HG02970 (cell line): Measurements from ENCODE around the gene TCF20.
A peak's percentile ranks its signal among the peaks of the same experiment; 100 is the strongest.

Experiments used
- ATAC-seq: cut with Tn5 transposase; IDR thresholded peaks from one replicate; pipeline ENCODE4 v1.9.1; 2021; ENCODE audit warnings: mild to moderate bottlenecking, moderate library complexity, moderate number of reproducible peaks; ENCODE audit not compliant: unreplicated experiment, low FRiP score

TCF20 gene

GRCh38 chr22:42270510-42271190 is at the start of gene TCF20:
Gene TCF20, minus strand, starts transcription at chr22:42270653. Its CDS starts 55,348 bp downstream, at chr22:42215305.
- peak; percentile 64 for ATAC-seq

GRCh38 chr22:42319386-42319785 is 48.9 kb upstream of the TCF20 start:
- no peak for ATAC-seq

- no peak for ATAC-seq
Measured at GRCh38 chr22:42318967-42319366, 48.5 kb upstream of the TCF20 start.

- ATAC-seq = no peak
Measured at GRCh38 chr22:42317691-42318547, 47.5 kb upstream of the TCF20 start.

- no peak for ATAC-seq
Measured at GRCh38 chr22:42317008-42317407, 46.6 kb upstream of the TCF20 start.

GRCh38 chr22:42315392-42315756 is 44.9 kb upstream of the TCF20 start:
- no peak for ATAC-seq

GRCh38 chr22:42314709-42315391 is 44.4 kb upstream of the TCF20 start:
- ATAC-seq = no peak

GRCh38 chr22:42313804-42314581 is 43.5 kb upstream of the TCF20 start:
- no peak for ATAC-seq

- ATAC-seq = no peak
Measured at GRCh38 chr22:42313204-42313603, 42.8 kb upstream of the TCF20 start.

- no peak for ATAC-seq
Measured at GRCh38 chr22:42310291-42311015, 40.0 kb upstream of the TCF20 start.

- no peak for ATAC-seq
Measured at GRCh38 chr22:42309865-42310264, 39.4 kb upstream of the TCF20 start.

- no peak for ATAC-seq
Measured at GRCh38 chr22:42308892-42309468, 38.5 kb upstream of the TCF20 start.

- no peak for ATAC-seq
Measured at GRCh38 chr22:42307806-42308563, 37.5 kb upstream of the TCF20 start.

- ATAC-seq = no peak
Measured at GRCh38 chr22:42306010-42306409, 35.6 kb upstream of the TCF20 start.

- no peak for ATAC-seq
Measured at GRCh38 chr22:42304324-42304790, 33.9 kb upstream of the TCF20 start.

- no peak for ATAC-seq
Measured at GRCh38 chr22:42303396-42304323, 33.2 kb upstream of the TCF20 start.

- no peak for ATAC-seq
Measured at GRCh38 chr22:42301742-42302102, 31.3 kb upstream of the TCF20 start.
